ENCODE results near the gene ZSWIM9.

Gene ZSWIM9

GRCh38 chr19:48244281-48244680 is 73.8 kb downstream of the ZSWIM9 start:
- DNase-seq (ENCODE audit: low spot score) = no peak
- TF ChIP-seq CTCF (IDR thresholded peaks at IDR 0.05; ENCODE audit: extremely low read depth, insufficient read depth, missing control alignments) = no peak
- in situ Hi-C loops (cut with MboI; ENCODE audit: low pct_unique_long_range_greater_than_20kb, low sequenced_read_pairs, unreplicated experiment) = no loop called here

- in situ Hi-C loops (cut with MboI; ENCODE audit: low pct_unique_long_range_greater_than_20kb, low sequenced_read_pairs, unreplicated experiment) = no loop called here
- TF ChIP-seq CTCF (IDR thresholded peaks at IDR 0.05; ENCODE audit: extremely low read depth, insufficient read depth, missing control alignments) = no peak
- no peak for DNase-seq (ENCODE audit: low spot score)
Observed at GRCh38 chr19:48246101-48246500, 75.6 kb downstream of the ZSWIM9 start.

GRCh38 chr19:48247212-48247611 is 76.7 kb downstream of the ZSWIM9 start:
- in situ Hi-C loops (cut with MboI; ENCODE audit: low pct_unique_long_range_greater_than_20kb, low sequenced_read_pairs, unreplicated experiment) = no loop called here
- no peak for TF ChIP-seq CTCF (IDR thresholded peaks at IDR 0.05; ENCODE audit: extremely low read depth, insufficient read depth, missing control alignments)
- no peak for DNase-seq (ENCODE audit: low spot score)
